ENCODE measurements around the gene NAALADL2.

NAALADL2 gene

GRCh38 chr3:174891524-174892203 is 32.5 kb downstream of the NAALADL2 start:
- DNase-seq, result no peak

DNA sequence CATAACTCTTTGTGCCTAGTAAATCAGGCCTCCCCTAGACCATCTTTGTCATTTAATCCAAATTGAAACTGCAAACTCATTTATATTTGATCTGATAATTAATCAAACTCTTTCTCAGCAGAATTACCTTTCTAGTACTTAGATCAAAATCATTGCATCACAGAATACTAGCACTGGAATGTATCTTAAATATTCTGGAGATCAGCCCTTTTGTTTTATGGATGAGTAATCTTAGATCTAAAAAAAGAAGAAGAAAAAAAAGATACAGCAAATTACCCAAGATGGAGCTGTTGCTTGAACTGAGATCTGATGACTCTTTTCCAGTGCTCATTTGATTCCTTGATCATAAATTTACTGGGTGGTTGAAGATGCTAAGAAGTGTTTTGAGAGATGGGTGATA is 47.9 kb downstream of the NAALADL2 start:
- DNase-seq, result no peak

- no peak for DNase-seq
Observed at GRCh38 chr3:174907628-174908407, 48.7 kb downstream of the NAALADL2 start.

DNA sequence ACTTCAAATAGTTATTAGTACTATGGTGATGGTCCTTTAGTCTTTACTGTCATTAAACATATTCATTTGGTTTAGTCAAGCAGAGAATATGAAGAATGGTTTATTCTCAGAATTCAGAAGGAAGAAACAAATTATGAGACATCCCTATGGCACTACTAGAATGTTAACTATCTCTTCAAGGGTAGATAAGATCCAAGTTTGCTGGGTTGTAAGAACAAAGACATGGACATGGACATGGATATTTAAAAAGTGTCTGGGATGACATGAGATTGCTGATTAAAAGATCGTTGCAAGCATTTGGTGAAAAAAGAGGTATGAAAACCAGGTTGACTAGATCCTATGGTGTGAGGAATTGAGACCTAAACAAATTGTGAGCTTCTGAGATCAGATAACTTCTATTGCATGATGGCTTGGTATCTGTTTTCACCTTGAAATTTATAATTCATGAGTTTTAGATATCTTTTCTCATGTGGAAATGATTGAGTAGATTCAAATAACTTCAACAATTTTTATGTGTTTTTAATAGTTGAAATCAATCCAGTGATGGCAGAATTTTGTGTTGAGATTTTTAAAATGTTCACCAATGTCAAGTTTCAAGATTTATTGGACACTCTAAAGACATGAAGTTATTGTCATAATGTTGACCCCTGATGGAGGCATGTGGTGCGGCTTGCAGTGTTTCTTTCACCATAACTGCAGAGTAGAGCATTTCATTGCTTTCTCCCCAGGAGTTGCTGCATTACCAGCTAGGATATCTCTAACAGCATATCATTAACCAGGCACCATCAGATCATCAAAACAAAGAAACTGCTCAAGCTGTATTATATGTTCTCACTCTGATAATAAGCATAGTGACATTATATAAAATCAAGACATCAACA is 72.6 kb downstream of the NAALADL2 start:
- peak; percentile 61 for DNase-seq

DNA sequence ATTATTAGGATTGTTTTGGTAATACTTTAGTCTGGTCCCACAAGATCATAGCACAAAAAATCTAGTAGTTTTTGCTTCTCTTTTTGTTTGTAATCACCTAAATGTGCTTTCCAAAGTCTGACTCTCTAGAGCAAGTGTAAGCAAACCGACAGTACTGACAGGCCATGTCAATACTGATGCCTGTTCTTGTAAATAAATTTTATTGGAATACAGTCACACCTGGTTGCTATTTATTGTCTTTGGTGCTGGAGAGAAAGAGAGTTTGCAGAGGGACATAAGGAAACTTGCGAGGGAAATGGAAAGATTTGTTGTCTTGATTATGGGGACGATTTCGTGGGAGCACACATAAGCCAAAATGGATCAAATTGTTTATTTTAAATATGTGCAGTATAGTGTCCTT is 77.5 kb downstream of the NAALADL2 start:
- DNase-seq, result no peak

DNA sequence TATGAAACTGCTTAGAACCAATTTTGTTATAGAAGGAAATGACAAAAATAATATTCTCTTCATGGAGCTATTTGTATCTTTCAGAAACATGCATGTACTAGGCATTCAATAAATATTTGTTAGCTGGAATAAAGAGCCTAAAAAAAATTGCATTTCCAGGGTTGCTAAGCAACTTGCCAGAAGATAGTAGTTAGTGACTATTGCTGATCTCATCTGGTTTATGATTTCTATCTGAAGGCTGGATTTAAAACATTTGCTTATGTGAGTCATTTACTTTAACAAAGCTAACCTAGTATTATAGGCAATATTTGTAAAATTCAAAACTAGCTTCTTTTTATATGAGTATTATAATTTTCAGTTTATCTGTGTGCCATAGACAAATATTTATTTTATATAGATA is 78.3 kb downstream of the NAALADL2 start:
- no peak for DNase-seq

- no peak for DNase-seq
Observed at GRCh38 chr3:174938102-174938501, 79.0 kb downstream of the NAALADL2 start.

DNA sequence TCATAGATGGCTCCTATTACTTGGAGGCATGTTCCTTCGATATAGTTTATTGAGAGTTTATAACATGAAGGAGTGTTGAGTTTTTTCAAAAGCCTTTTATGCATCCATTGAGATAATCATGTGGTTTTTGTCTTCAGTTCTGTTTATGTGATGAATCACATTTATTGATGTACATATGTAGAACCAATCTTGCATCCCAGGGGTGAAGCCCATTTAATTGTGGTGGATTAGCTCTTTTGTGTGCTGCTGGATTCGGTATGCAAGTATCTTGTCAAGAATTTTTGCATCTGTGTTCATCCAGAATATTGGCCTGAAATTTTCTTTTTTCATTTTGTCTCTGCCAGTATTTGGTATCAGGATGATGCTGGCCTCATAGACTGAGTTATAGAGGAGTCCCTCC is 81.0 kb downstream of the NAALADL2 start:
- no peak for DNase-seq

GRCh38 chr3:174945276-174945675 is 86.1 kb downstream of the NAALADL2 start:
- DNase-seq, result no peak

- DNase-seq, result no peak
Observed at GRCh38 chr3:174945951-174946350, 86.8 kb downstream of the NAALADL2 start.

GRCh38 chr3:174949523-174949922 is 90.4 kb downstream of the NAALADL2 start:
- no peak for DNase-seq

DNA sequence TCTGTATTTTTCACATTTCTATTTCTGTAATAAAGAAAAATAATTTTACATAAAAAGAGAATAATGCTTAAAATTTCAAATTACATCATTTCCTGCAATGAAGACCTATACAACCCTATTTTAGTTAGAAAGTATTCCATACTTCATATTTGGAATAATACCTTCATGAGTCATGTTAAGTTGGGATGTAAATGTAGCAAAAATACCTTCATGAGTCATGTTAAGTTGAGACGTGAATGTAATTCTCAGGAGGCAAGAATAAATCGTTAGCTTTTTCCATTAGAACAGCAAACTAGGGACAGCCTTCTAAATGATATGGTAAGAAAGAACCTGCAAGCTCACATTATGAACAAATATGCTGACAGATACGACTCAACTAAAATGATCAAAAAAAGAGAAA is 91.9 kb downstream of the NAALADL2 start:
- DNase-seq, result no peak

- no peak for DNase-seq
Observed at GRCh38 chr3:174951498-174952005, 92.4 kb downstream of the NAALADL2 start.

- DNase-seq, result no peak
Observed at GRCh38 chr3:174953068-174953467, 93.9 kb downstream of the NAALADL2 start.

DNA sequence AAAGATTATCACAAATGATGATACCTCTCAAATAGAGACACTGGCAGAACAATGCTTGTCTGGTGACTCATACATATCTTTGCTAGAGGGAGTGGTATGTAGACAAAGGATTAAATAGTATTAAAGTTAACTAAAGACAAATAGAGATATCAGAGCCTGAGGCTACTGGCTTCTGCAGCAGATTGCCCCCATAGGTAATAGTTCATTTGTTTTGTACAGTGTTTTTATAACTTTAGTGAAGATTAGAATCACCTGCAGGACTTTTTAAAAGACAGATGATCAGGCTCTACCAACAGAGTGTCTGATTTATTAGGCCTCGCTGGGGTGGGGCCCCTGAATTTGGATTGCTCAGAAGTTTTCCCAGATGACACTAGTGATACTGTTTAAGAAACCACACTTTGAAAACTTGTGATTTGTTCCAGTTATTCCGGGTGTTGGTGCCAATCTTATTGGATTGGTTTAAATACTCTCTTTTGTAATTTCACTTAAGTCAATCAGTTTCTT is 96.4 kb downstream of the NAALADL2 start:
- no peak for DNase-seq

DNA sequence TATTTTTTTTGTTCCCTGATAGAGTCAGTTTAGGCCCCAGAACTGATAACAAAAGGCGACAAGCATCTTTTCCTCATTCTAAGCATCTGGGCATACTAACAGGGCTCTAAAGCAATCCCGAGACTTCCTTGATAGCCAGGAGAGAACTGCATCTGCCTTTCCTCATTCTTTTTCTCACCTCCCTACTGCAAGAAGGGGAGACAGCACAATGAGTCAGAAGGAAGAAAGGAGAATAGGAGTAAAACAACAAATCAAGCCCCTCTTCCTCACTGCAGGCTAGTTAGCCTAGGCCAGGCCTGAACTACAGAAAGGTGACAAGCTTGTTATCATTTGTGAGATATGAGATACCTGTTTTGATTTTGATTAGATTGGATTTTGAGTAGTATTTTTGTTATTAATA is 97.9 kb downstream of the NAALADL2 start:
- DNase-seq, result no peak

DNA sequence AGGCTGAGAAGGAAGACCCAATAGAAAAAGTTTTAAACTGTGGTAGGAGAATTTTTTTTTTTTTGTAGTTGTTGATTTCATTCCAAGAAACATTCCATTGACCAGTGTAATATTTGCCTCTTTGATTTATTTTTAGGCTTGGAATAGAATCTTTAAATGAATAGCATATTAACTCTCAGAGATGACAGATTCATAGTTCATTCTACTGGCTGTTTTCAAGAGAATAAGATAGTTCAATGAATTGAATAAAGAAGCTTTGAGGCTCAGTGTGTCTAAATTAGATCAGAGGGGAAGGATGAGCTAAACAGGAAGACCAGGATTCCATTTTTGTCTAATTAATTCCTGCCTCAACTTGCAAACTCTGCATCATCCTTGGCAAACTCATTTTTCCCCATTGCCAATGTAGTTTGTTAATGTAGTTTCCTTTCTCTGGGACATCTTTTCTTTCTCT is 98.4 kb downstream of the NAALADL2 start:
- DNase-seq, result no peak

DNA sequence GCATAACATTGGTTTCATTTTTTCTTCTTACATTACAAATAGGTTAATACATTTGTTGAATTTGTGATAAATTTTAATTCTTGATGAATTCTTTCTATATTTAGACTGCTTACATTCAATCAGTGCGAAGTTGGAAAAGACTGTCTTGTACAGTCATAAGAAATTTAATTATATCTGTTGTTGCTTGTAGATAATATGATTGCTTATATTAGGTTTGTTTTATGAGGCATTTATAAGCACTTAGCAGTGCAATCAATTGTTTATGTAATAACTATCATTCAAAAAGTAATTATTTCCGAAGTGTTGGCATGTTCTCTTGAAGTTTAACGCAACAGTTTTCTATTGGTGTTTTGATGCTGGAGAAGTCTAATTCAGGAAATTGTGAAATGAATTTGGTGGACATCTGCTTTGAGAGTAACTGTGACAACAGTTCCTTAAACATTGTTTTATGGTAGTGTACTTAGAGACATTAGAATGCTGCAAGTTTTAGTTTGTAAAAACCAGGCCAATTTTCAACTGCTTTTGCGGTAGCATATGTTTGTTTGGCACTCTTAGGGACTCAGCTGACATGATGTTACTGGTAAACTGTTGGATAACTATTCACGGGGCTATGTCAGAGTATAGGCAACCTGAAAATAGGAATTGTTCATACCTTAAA is 99.7 kb downstream of the NAALADL2 start:
- DNase-seq, result no peak

GRCh38 chr3:174959556-174960065 is 100.5 kb downstream of the NAALADL2 start:
- DNase-seq, result no peak

DNA sequence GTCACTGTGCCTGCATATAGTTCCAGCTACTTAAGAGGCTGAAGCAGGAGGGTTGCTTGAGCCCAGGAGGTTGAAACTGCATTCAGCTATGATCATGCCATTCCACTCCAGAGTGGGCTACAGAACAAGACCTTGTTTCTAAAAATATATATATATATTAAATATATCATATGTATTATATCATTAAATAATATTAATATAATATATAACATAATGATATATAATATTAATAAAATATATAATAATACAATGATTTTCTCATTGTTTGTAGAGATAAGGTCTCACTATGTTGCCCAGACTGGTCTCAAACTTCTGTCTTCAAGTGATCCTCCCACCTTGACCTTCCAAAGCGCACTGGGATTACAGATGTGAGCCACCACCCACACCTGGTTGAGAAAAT is 101.8 kb downstream of the NAALADL2 start:
- no peak for DNase-seq

- no peak for DNase-seq
Observed at GRCh38 chr3:174973465-174973864, 114.3 kb downstream of the NAALADL2 start.

- no peak for DNase-seq
Observed at GRCh38 chr3:174986685-174987084, 127.6 kb downstream of the NAALADL2 start.

Measured in COR-L47 (cell line).